Rectal smooth muscle tissue (tissue), 1 donor: Measurements from ENCODE around the gene DACH1.
"Not testable (repeated sequence)": the region's sequence is repeated elsewhere in the genome, so short reads cannot be mapped to it uniquely, and the experiment has no call there.

ENCODE experiments used
- H3K27ac ChIP-seq: one replicate; pipeline ENCODE4 v1.7.0; 2013; ENCODE audit warnings: low read depth, low read length, inconsistent platforms
- H3K27me3 ChIP-seq: one replicate; pipeline ENCODE4 v1.7.0; 2013; ENCODE audit warnings: low read length; ENCODE audit not compliant: control insufficient read depth, insufficient read depth
- H3K36me3 ChIP-seq: one replicate; pipeline ENCODE4 v1.7.0; 2013; ENCODE audit warnings: low read length; ENCODE audit not compliant: control insufficient read depth, insufficient read depth
- H3K4me1 ChIP-seq: one replicate; pipeline ENCODE4 v1.7.0; 2013; ENCODE audit warnings: low read length; ENCODE audit not compliant: control insufficient read depth, insufficient read depth
- H3K4me3 ChIP-seq: one replicate; pipeline ENCODE4 v1.7.0; 2013; ENCODE audit warnings: low read length
- H3K9ac ChIP-seq: one replicate; pipeline ENCODE4 v1.7.0; 2013; ENCODE audit warnings: low read length

The DACH1 gene

DNA sequence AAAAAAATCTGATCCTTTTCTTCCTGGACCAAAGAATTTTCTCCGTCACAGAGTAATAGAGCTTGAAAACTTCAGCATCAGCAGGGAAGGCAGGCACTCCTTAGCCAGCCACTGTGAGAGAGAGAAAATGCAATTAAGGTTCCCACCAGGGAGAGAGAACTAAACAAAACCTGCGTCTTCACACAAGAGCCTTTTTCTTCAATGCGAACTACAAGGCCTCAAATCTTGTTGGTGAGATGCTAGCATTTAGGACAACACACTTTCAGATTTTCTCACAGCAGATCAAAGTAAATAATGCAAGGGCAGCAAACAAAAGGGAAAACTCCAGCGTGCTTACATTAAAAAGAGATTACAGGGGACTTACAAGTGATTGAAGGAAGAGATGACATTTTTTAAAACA is 80.1 kb downstream of the DACH1 start:
- Histone ChIP-seq H3K36me3 (no peaks in the 10 kb centered on the region), H3K4me3 (no peak overlapping the region), H3K4me1 (no peaks in the 10 kb centered on the region), H3K27ac (no peak overlapping the region), H3K9ac (no peak overlapping the region), H3K27me3 (no peaks in the 10 kb centered on the region)

DNA sequence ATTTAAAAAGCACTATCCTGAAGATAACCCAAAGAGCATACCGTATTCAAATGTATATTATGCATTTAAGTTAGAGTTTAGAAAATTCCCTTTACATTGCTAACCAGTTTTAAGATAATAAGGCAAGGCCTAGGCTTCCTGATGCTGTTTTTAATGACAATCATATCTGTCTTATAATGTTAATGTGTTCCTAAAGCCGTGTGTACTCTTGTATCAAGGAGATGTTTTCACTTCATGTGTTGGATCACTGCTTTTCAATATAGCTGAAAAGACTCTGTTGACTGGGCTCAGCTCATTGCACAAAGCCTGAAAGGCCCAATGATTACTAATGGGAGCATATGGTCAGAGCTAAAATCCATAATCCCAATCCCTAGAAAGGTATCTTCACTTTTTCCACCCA is 81.6 kb downstream of the DACH1 start:
- no peak overlapping the region for H3K9ac ChIP-seq
- H3K27me3 ChIP-seq, result no peaks in the 10 kb centered on the region
- no peaks in the 10 kb centered on the region for H3K4me1 ChIP-seq
- H3K36me3 ChIP-seq, result no peaks in the 10 kb centered on the region
- no peak overlapping the region for H3K4me3 ChIP-seq
- H3K27ac ChIP-seq, result no peak overlapping the region

DNA sequence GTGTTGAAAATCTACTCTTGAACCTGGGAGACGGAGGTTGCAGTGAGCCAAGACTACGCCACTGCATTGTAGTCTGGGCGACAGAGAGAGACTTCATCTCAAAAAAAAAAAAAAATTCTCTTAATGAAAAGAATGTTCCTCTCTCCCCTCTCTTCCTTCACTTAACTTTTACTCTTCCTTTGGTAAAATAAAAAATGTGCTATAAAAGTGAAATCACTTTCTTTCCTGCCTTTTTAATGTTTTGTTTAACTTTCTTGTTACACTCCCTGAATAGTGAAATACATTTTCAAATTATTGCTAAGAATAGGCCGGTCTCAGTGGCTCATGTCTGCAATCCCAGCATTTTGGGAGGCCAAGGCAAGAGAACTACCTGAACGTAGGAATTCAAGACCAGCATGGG is 86.5 kb downstream of the DACH1 start:
- Histone ChIP-seq H3K4me1 (no peaks in the 10 kb centered on the region), H3K27ac (no peak overlapping the region), H3K9ac (no peak overlapping the region), H3K4me3 (no peak overlapping the region), H3K36me3 (no peaks in the 10 kb centered on the region), H3K27me3 (no peaks in the 10 kb centered on the region)

DNA sequence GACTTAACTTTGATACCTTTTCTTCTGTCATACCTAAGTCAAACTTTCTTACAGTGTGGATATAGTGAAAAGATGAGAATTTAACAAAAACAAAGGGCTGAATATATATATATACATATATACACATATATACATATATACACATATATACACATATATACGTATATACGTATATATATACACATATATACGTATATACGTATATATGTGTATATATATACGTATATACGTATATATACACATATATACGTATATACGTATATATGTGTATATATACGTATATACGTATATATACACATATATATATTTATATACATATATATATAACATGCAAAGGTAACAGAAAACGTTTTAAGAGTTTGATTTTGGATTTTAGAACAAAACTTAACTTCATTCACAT is 88.0 kb downstream of the DACH1 start:
- not testable (repeated sequence) for H3K27me3 ChIP-seq, H3K4me3 ChIP-seq, H3K36me3 ChIP-seq, H3K4me1 ChIP-seq, H3K27ac ChIP-seq, H3K9ac ChIP-seq

DNA sequence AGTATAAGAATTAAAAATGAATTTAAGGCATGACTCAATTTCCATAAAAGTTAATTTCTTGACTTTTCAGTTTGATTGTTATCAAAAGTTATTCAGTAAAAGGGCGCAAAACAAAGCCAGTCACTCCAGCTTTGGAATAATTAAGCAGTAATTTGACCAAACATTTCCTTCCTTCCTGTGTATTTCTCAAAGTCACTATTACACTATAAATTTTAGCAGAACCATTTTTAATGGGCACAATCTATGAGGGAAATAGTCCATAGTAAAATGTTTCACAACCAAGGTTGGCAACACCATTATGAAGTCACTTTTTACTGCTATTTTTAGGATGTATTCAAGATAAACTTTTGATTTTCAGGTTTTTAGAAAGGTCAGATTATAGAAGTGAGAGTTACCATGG is 91.0 kb downstream of the DACH1 start:
- no peak overlapping the region for H3K27ac ChIP-seq
- no peak overlapping the region for H3K9ac ChIP-seq
- H3K36me3 ChIP-seq, result no peaks in the 10 kb centered on the region
- H3K27me3 ChIP-seq, result no peaks in the 10 kb centered on the region
- H3K4me1 ChIP-seq, result no peaks in the 10 kb centered on the region
- no peak overlapping the region for H3K4me3 ChIP-seq

DNA sequence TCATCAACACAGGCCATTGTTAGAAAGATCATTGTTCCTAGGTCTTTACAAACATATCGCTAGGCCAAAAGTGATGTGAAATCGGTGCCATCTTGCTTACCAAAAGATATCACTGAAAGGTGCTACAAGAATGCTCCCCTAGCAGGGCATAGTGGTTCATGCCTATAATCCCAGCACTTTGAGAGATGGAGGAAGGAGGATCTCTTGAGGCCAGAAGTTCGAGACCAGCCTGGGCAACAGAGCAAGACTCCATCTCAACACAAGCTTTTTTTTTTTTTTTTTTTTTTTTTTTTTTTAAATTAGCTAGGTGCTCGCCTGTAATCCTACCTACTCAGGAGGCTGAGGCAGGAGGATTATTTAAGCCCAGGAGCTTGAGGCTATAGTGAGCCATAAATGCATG is 92.1 kb downstream of the DACH1 start:
- Histone ChIP-seq H3K27me3 (no peaks in the 10 kb centered on the region), H3K9ac (no peak overlapping the region), H3K27ac (no peak overlapping the region), H3K4me1 (no peaks in the 10 kb centered on the region), H3K36me3 (no peaks in the 10 kb centered on the region), H3K4me3 (no peak overlapping the region)

DNA sequence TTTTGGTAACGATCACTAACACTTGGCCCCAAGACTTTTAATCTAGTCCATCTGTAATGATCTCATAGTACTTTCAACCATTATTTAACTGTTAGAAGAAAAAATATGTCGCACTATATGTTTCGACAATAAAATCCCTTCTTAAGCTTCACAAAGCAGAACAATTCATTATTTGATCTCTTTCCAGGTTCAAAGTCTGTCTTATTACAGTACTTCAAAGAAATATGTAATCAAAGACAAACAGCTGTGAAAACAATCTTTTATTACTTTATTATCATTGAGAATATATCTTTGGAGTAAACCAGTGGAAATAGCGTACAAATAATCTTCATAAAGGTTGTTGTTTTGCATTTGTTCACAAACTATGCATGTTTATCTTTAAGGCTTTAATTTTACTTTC is 93.5 kb downstream of the DACH1 start:
- Histone ChIP-seq H3K27ac (no peak overlapping the region), H3K4me3 (no peak overlapping the region), H3K9ac (no peak overlapping the region), H3K4me1 (no peaks in the 10 kb centered on the region), H3K27me3 (no peaks in the 10 kb centered on the region), H3K36me3 (no peaks in the 10 kb centered on the region)

DNA sequence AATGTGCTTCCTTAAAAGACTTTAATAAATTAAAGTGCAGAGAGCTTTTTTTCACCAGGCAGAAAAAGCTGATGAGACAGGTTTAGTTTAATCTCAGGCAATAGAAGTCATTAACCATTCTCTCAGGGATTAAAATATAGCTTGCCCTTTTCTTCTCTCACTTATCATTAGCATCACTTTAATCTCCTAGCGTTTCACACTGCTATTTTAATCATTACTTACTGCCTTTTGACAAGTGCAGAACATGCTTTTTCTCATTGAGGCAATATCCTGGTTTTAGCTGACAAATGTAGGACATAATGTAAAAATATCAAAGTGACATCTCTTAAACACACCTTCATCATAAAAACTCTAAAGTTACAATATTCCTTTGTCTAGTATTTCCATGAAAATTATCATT is 94.6 kb downstream of the DACH1 start:
- no peaks in the 10 kb centered on the region for H3K36me3 ChIP-seq
- H3K4me1 ChIP-seq, result no peaks in the 10 kb centered on the region
- no peak overlapping the region for H3K9ac ChIP-seq
- H3K4me3 ChIP-seq, result no peak overlapping the region
- H3K27ac ChIP-seq, result no peak overlapping the region
- H3K27me3 ChIP-seq, result no peaks in the 10 kb centered on the region

DNA sequence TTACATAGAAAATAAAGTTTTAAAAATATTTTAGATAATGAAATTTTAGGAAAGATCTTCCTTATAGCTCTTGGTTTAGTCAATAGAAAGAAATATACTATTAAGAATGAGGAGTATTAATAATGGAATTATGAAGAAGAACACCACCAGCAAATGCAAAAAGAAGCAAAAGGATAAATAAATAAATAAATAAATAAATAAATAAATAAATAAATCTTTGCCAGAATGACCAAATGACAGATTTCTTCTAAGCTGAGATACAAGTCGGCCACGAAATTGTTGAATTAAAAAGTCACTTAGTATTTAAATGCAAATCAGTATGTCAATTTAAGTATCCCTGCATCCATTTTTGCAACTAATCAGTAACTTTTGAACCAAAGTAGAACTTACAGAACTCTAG is 95.9 kb downstream of the DACH1 start:
- Histone ChIP-seq H3K27me3 (no peaks in the 10 kb centered on the region), H3K4me1 (no peaks in the 10 kb centered on the region), H3K9ac (no peak overlapping the region), H3K4me3 (no peak overlapping the region), H3K36me3 (no peaks in the 10 kb centered on the region), H3K27ac (no peak overlapping the region)

DNA sequence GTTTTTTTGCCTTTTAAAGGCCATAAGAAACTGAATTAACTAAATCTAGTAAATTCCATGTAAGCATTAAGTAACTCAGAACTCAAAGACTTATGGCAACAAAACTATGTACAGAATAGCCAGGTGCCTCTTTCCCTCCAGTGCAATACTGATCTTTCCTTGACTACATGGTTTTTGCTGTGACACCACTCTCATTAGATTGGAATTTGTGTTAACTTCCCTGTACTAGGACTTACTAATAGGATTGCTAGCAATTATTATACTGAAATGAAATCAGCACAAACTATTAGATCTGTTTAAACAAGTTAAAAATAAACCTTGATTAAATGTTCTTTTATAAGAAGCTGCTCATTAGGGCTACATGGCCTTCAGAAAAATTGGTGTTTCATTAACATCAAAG is 96.3 kb downstream of the DACH1 start:
- Histone ChIP-seq H3K4me1 (no peaks in the 10 kb centered on the region), H3K4me3 (no peak overlapping the region), H3K36me3 (no peaks in the 10 kb centered on the region), H3K27me3 (no peaks in the 10 kb centered on the region), H3K27ac (no peak overlapping the region), H3K9ac (no peak overlapping the region)

DNA sequence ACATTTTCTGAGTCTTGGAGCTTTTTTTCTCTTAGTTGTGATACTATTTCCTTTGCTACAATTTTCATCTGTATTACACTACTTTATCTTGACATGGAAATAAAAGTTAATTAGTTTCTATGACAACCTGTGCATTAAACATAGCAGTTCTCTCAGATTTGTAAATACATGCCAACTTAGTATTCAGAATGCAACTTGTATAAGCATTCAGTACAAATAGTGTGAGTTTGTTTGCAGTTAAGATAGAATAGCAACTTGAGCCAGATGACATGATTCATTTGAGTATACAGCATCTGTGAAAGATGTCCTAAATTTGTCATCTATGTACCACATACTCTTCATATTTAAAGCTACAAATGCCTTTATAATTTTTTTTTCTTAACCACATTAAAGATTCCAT is 98.1 kb downstream of the DACH1 start:
- Histone ChIP-seq H3K4me3 (no peak overlapping the region), H3K4me1 (no peaks in the 10 kb centered on the region), H3K9ac (no peak overlapping the region), H3K36me3 (no peaks in the 10 kb centered on the region), H3K27me3 (no peaks in the 10 kb centered on the region), H3K27ac (no peak overlapping the region)

DNA sequence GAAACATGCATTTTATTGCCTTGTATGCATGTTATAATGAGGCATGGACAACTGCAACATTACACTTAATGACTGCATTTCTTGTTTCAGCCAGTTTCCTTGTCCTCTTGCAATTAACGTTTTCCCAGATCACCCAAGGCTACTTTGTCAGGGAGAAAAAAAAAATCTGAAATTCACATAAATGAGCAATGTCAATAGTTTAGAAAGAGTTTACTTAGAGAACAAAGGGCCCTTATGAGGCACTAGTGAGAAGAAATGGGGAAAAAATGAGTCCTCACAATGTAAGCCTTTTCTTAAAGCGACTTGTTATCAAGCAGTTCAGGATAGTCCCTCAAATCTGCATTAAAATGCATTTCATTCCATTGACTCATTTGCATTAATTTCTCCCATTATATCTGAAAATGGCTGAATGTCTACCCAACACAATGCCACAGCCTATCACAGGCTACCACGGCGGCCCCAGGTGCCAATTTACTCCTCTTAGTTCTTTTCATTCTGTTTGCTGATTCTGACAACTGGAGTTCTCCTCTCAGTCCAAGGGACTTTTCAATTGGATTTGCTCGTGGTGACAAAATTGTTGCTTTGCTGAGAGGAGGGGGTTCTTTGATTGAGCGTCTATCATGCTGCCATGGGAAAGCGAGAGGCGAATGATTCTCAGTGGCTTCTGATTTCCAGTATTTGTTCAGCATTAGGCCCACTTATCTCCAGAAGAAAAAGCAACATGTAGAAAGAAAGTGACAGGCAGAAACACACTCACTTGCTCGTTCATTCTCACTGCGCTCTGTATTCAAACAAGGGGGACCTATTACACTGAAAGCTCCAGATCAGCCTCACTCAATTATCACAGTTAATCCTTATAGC is 107.1 kb downstream of the DACH1 start:
- no peaks in the 10 kb centered on the region for H3K4me1 ChIP-seq
- no peak overlapping the region for H3K27ac ChIP-seq
- no peak overlapping the region for H3K4me3 ChIP-seq
- H3K36me3 ChIP-seq, result no peaks in the 10 kb centered on the region
- H3K9ac ChIP-seq, result no peak overlapping the region
- H3K27me3 ChIP-seq, result no peaks in the 10 kb centered on the region

DNA sequence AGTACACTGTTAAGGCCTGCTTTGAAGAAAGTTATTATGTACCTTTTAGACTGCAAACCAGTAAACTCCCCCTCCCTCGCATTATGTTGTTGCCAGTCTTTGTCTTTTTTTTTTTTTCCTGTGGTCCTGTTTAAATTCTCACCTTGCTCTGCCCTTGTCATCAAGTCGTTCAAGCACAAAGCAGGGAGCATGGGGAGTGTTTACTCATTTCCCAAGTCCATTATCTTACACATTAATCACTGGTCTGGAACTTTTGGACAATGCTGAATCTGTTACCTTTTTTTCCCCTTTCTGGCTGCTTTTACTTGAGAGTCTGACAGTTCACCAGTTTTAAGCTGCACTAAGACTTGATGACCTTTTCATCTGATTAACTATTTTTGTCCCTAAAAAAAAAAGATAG is 108.2 kb downstream of the DACH1 start:
- Histone ChIP-seq H3K4me3 (no peak overlapping the region), H3K27me3 (no peaks in the 10 kb centered on the region), H3K36me3 (no peaks in the 10 kb centered on the region), H3K27ac (no peak overlapping the region), H3K4me1 (no peaks in the 10 kb centered on the region), H3K9ac (no peak overlapping the region)
